Measurements from ENCODE around the gene CST11.

- no peak for TF ChIP-seq CTCF (IDR thresholded peaks at IDR 0.05; ENCODE audit: low read depth, low read length, poor library complexity, severe bottlenecking)
- no peak for TF ChIP-seq EZH2phosphoT487 (IDR thresholded peaks at IDR 0.05; ENCODE audit: borderline replicate concordance, low read length)
Measured at GRCh38 chr20:23419995-23420901, 32.4 kb downstream of the CST11 start.

All from DOHH2 (cell line).